Kidney epithelial cell (primary cell): ENCODE results near the gene ATP13A1. TPM values are rescaled to one million over a fixed set of nuclear protein-coding genes. Genes with fewer than 3 reads are reported as not detected.

Source experiments
- DNase-seq: peaks from one replicate; pipeline ENCODE4 v3.0.0-alpha.2; 2010; ENCODE audit warnings: low read depth
- H3K27me3 ChIP-seq: 2 replicates; pipeline ENCODE4 v1.6.0; 2011; ENCODE audit warnings: low read length; ENCODE audit not compliant: control insufficient read depth, insufficient read depth
- H3K36me3 ChIP-seq: 2 replicates; pipeline ENCODE4 v1.5.1; 2011; ENCODE audit warnings: low read length; ENCODE audit not compliant: control insufficient read depth, insufficient read depth
- H3K4me3 ChIP-seq: 2 replicates; pipeline ENCODE4 v1.5.1; 2011; ENCODE audit warnings: low read depth, mild to moderate bottlenecking, control low read depth, low read length
- total RNA-seq: library from RNA; depleted of rRNA; stranded (reverse); fragments of >200 nt; gene quantifications from 2 replicates; pipeline ENCODE4 v1.2.3, GENCODE V29; 2015
- TF ChIP-seq, protein P1 (sequence below): IDR thresholded peaks from 2 replicates; pipeline ENCODE4 v1.5.1; 2011; ENCODE audit warnings: mild to moderate bottlenecking, moderate library complexity, low read length, control low read depth, inconsistent platforms; ENCODE audit not compliant: insufficient read depth, poor library complexity, severe bottlenecking

Gene ATP13A1
- total RNA-seq, 1 donor from 2014 or later: 76.9 TPM

- no peaks in the 10 kb centered on the region for H3K27me3 ChIP-seq
- DNase-seq: no peak
- H3K4me3 ChIP-seq: peak within 1 kb of the TSS; percentile 59
- peaks cover 2% of the 10 kb centered on the region for H3K36me3 ChIP-seq
- TF ChIP-seq, protein P1, sequence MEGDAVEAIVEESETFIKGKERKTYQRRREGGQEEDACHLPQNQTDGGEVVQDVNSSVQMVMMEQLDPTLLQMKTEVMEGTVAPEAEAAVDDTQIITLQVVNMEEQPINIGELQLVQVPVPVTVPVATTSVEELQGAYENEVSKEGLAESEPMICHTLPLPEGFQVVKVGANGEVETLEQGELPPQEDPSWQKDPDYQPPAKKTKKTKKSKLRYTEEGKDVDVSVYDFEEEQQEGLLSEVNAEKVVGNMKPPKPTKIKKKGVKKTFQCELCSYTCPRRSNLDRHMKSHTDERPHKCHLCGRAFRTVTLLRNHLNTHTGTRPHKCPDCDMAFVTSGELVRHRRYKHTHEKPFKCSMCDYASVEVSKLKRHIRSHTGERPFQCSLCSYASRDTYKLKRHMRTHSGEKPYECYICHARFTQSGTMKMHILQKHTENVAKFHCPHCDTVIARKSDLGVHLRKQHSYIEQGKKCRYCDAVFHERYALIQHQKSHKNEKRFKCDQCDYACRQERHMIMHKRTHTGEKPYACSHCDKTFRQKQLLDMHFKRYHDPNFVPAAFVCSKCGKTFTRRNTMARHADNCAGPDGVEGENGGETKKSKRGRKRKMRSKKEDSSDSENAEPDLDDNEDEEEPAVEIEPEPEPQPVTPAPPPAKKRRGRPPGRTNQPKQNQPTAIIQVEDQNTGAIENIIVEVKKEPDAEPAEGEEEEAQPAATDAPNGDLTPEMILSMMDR: peak; percentile 83
Observed at GRCh38 chr19:19643158-19644053, 20.1 kb downstream of the ATP13A1 start, which contains the start of gene GMIP. TSS of gene GMIP (minus strand) at chr19:19643657. CDS start at chr19:19643529, 128 bp downstream.

DNA sequence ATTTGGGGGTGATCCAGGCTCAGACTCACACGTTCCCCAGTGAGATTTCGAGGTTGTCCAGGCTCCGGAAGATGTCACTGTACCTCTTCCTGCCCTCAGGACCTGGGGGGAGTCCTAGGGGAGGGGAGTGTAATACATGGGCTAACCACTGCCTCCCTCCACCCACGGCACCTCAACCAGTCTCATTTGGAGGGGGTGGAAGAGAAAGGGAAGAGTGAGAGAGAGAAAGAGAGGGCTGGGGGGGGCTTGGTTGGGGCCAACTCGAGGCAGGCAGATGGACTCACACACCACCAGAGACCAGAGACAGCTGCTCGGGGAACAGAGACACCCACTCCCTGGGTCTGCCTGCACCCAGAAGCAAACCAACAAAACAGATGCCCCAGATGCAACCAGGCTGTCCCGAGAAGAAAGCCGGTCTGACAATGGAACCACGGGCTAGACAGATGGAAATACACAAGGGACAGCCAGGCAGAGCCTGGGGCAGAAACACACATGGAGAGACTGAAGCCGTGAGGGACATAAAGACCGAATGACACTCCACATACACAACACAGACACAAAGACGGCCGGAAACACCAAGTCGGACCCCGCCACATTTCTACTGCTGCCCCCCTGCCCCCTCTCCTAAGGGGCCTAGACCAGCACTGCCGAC is 20.8 kb downstream of the ATP13A1 start:
- peak overlapping the region; percentile 59 for H3K4me3 ChIP-seq
- H3K36me3 ChIP-seq: peaks cover 2% of the 10 kb centered on the region
- DNase-seq: no peak
- TF ChIP-seq, protein P1: no peak
- no peaks in the 10 kb centered on the region for H3K27me3 ChIP-seq

- H3K4me3 ChIP-seq: no peak overlapping the region
Observed at GRCh38 chr19:19637523-19638251, 25.8 kb downstream of the ATP13A1 start.

DNA sequence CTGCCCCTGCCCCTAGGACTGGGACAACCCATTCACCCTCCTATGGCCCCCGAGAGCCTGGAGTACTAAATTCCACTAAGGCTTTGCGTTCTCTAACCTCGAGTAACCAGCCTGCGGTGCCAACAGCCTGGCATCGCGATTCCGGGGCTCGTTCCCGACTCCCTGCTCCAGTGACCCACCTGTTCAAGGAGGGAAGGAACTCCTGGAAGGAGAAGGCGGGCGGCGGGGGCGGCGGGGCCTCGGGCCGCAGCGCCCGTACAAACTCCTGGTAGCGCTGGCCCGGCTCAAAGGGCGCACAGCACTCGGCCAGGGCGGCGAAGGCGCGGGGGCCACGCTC is 26.3 kb downstream of the ATP13A1 start:
- TF ChIP-seq, protein P1: no peak
- no peaks in the 10 kb centered on the region for H3K27me3 ChIP-seq
- no peaks in the 10 kb centered on the region for H3K36me3 ChIP-seq
- H3K4me3 ChIP-seq: no peak overlapping the region
- DNase-seq: no peak

More at GRCh38 chr19:19637523-19638251, 25.8 kb downstream of the ATP13A1 start:
- TF ChIP-seq, protein P1: no peak
- no peak for DNase-seq
- Histone ChIP-seq H3K27me3 (no peaks in the 10 kb centered on the region), H3K36me3 (no peaks in the 10 kb centered on the region)

GRCh38 chr19:19636573-19637185 is 26.8 kb downstream of the ATP13A1 start:
- no peaks in the 10 kb centered on the region for H3K27me3 ChIP-seq
- TF ChIP-seq, protein P1: no peak
- no peak overlapping the region for H3K4me3 ChIP-seq
- DNase-seq: no peak
- H3K36me3 ChIP-seq: no peaks in the 10 kb centered on the region
